Endothelial cell of umbilical vein (primary cell): Measurements from ENCODE around the gene DDR1. TPM values are rescaled to one million over a fixed set of nuclear protein-coding genes. Genes with fewer than 3 reads are reported as not detected.

ENCODE experiments used
- BruUV-seq: library from RNA; stranded (reverse); fragments of 400-500 nt; replicated peaks from 2 replicates; lab custom pipeline; 2021; lab: Mats Ljungman, UMichigan
- CTCF ChIA-PET: fragments of 300-600, 350-600 bp; sonication (Branson Sonifier 250); formaldehyde crosslinking; loops from one replicate; lab custom pipeline; 2021; ENCODE audit warnings: antibody characterized with exemption, inconsistent platforms; lab: Charles Lee
- POLR2A ChIA-PET: fragments of 300-600, 350-600 bp; sonication (Branson Sonifier 250); formaldehyde crosslinking; loops from one replicate; lab custom pipeline; 2021; ENCODE audit warnings: antibody characterized with exemption, inconsistent platforms; lab: Charles Lee
- DNase-seq: peaks from one replicate; pipeline ENCODE4 v3.0.0-alpha.2; 2011; ENCODE audit warnings: low read depth, low spot score
- FAIRE-seq: peaks from 2 replicates; lab custom pipeline; 2011; peaks lifted over from hg19 to GRCh38; lab: Jason Lieb, UNC
- H2AFZ ChIP-seq: 2 replicates; pipeline ENCODE4 v1.6.0; 2012; ENCODE audit warnings: low read depth, low read length, control low read depth, inconsistent platforms
- H3K27ac ChIP-seq: 2 replicates; pipeline ENCODE4 v1.5.1; 2011; ENCODE audit warnings: low read depth, mild to moderate bottlenecking, control low read depth, low read length, moderate library complexity; ENCODE audit not compliant: insufficient read depth
- H3K27me3 ChIP-seq, 2 experiments: 2 replicates each; pipeline versions ENCODE4 v1.6.0 to v1.6.1; 2011; ENCODE audit warnings: low read length in 2 of 2, mixed read lengths in 1 of 2; ENCODE audit not compliant: control insufficient read depth in 2 of 2, insufficient read depth in 2 of 2
- H3K36me3 ChIP-seq, 2 experiments: 2 replicates in 1 of 2; 3 replicates in 1 of 2; pipeline ENCODE4 v1.5.1; 2011; ENCODE audit warnings: low read length in 2 of 2, mild to moderate bottlenecking in 1 of 2, moderate library complexity in 1 of 2; ENCODE audit not compliant: control insufficient read depth in 2 of 2, insufficient read depth in 2 of 2; ENCODE audit errors: extremely low read depth in 1 of 2
- H3K4me1 ChIP-seq: 3 replicates; pipeline ENCODE4 v1.5.1; 2011; ENCODE audit warnings: mild to moderate bottlenecking, low read length; ENCODE audit not compliant: control insufficient read depth, insufficient read depth; ENCODE audit errors: extremely low read depth
- H3K4me2 ChIP-seq: 2 replicates; pipeline ENCODE4 v1.6.1; 2011; ENCODE audit warnings: low read length, control low read depth, mixed read lengths; ENCODE audit not compliant: insufficient read depth
- H3K4me3 ChIP-seq, 3 experiments: fragments of 200-600 bp in 1 of 3; sonication (generic), shearing (Covaris generic) in 1 of 3; replicated peaks in 1 of 3; 2 replicates each; pipeline ENCODE4 v1.5.1; 2011 to 2016; ENCODE audit warnings: control low read depth in 3 of 3, low read length in 3 of 3, mild to moderate bottlenecking in 2 of 3, inconsistent platforms in 1 of 3, low read depth in 1 of 3, moderate library complexity in 1 of 3; ENCODE audit not compliant: insufficient read depth in 1 of 3
- H3K79me2 ChIP-seq: 2 replicates; pipeline ENCODE4 v1.6.0; 2012; ENCODE audit warnings: low read length, inconsistent platforms; ENCODE audit not compliant: control insufficient read depth, insufficient read depth
- H3K9ac ChIP-seq: replicated peaks from 2 replicates; pipeline ENCODE3; 2011; ENCODE audit warnings: low read length, control low read depth; ENCODE audit not compliant: insufficient read depth; ENCODE audit errors: extremely low read depth
- H3K9me1 ChIP-seq: replicated peaks from 3 replicates; pipeline ENCODE4 v1.6.0; 2011; ENCODE audit warnings: mild to moderate bottlenecking, low read length; ENCODE audit not compliant: control insufficient read depth, insufficient read depth; ENCODE audit errors: extremely low read depth
- H3K9me3 ChIP-seq: replicated peaks from 2 replicates; pipeline ENCODE4 v1.5.1; 2012; ENCODE audit warnings: low read length, inconsistent platforms; ENCODE audit not compliant: control insufficient read depth, insufficient read depth
- H4K20me1 ChIP-seq: replicated peaks from 2 replicates; pipeline ENCODE3; 2011; ENCODE audit warnings: mild to moderate bottlenecking, low read length; ENCODE audit not compliant: control insufficient read depth, insufficient read depth; ENCODE audit errors: extremely low read depth
- CTCF ChIP-seq, 2 donors: IDR thresholded peaks; 1 replicate in 1 of 2; 2 replicates in 1 of 2; pipeline ENCODE4 v1.5.1; 2011; ENCODE audit warnings: low read length in 2 of 2, mild to moderate bottlenecking in 2 of 2, moderate library complexity in 2 of 2, control low read depth in 1 of 2, inconsistent platforms in 1 of 2, low read depth in 1 of 2; ENCODE audit not compliant: insufficient read depth in 1 of 2; ENCODE audit errors: extremely low read depth in 1 of 2
- EZH2 ChIP-seq: IDR thresholded peaks from 2 replicates; pipeline ENCODE4 v1.6.1; 2012; ENCODE audit warnings: borderline replicate concordance, low read depth, mild to moderate bottlenecking, moderate library complexity, low read length, inconsistent platforms; ENCODE audit not compliant: severe bottlenecking
- FOS ChIP-seq: IDR thresholded peaks from 2 replicates; pipeline ENCODE4 v1.6.1; 2011; ENCODE audit warnings: mild to moderate bottlenecking, low read length, moderate library complexity, borderline replicate concordance; ENCODE audit not compliant: insufficient read depth
- GATA2 ChIP-seq: IDR thresholded peaks from 2 replicates; pipeline ENCODE4 v1.7.0; 2011; ENCODE audit warnings: low read depth, mild to moderate bottlenecking, moderate library complexity, mixed read lengths, low read length; ENCODE audit not compliant: insufficient read length, insufficient read depth
- JUN ChIP-seq: IDR thresholded peaks from 2 replicates; pipeline ENCODE4 v1.6.1; 2011; ENCODE audit warnings: borderline replicate concordance, low read depth; ENCODE audit not compliant: insufficient read length, insufficient read depth
- MAX ChIP-seq: IDR thresholded peaks from 2 replicates; pipeline ENCODE4 v1.6.1; 2011; ENCODE audit not compliant: insufficient read depth, insufficient read length
- MYC ChIP-seq: IDR thresholded peaks from one replicate; pipeline ENCODE4 v1.6.1; 2011; ENCODE audit warnings: mild to moderate bottlenecking, low read depth, low read length
- POLR2A ChIP-seq: IDR thresholded peaks from 2 replicates; pipeline ENCODE4 v1.6.1; 2012; ENCODE audit warnings: low read depth, mild to moderate bottlenecking, control low read depth, low read length
- POLR2AphosphoS5 ChIP-seq: IDR thresholded peaks from 2 replicates; pipeline ENCODE4 v1.6.1; 2012; ENCODE audit warnings: low read depth, mild to moderate bottlenecking, control low read depth, low read length, moderate library complexity; ENCODE audit not compliant: insufficient read depth
- dilution Hi-C: fragments of 300-500 bp; cut with MboI; formaldehyde crosslinking; loops from one replicate; pipeline ENCODE4 v1.15.0; 2019; ENCODE audit warnings: low sequenced_read_pairs; ENCODE audit not compliant: extremely low pct_ligation_motif_present
- intact Hi-C: fragments of 100-400 bp; cut with micrococcal nuclease; formaldehyde crosslinking; loops from one replicate; pipeline ENCODE4 v1.10.0; 2022
- polyA plus RNA-seq, 4 experiments: library from polyadenylated mRNA; depleted of rRNA in 3 of 4; stranded (reverse) in 3 of 4; unstranded in 1 of 4; fragments of >200 nt; gene quantifications; 2 replicates each; pipeline versions ENCODE4 v1.2.1 to v1.2.3, GENCODE V29; 2011 to 2012; ENCODE audit warnings: missing spikeins in 1 of 4
- total RNA-seq: library from RNA; stranded (reverse); gene quantifications from 2 replicates; pipeline ENCODE4 v1.2.3, GENCODE V29; 2021

The DDR1 gene
- total and polyA plus RNA-seq, 2 donors (not counting 3 experiments of a cell fraction or from before 2014, with no cell fraction given), result 8.8 to 22.9 TPM

GRCh38 chr6:30835576-30835975, 48.7 kb upstream of the DDR1 start:
- H3K9ac ChIP-seq, result no peak overlapping the region
- no peaks in the 10 kb centered on the region for H3K9me3 ChIP-seq
- no peak overlapping the region for H3K4me3 ChIP-seq
- no peak for DNase-seq
- intact Hi-C loops (no loop called here), dilution Hi-C loops (no loop called here)
- no TSS peak for BruUV-seq
- FAIRE-seq, result no peak
- POLR2A ChIA-PET, result no interaction called here
- H3K4me1 ChIP-seq, result peaks cover 1% of the 10 kb centered on the region
- no peak overlapping the region for H3K27ac ChIP-seq
- no peak overlapping the region for H2AFZ ChIP-seq
- no peaks in the 10 kb centered on the region for H4K20me1 ChIP-seq
- no peak overlapping the region for H3K4me2 ChIP-seq
- H3K36me3 ChIP-seq, result no peaks in the 10 kb centered on the region
- peaks cover 0 to 7% of the 10 kb centered on the region in 2 experiments for H3K27me3 ChIP-seq
- CTCF ChIA-PET, result interaction anchor here (1.1 to 1.4 kb wide), 3 partner anchors 22 to 243 kb away, joined by 3 to 8 read pairs (median 3); no protein-coding TSS in a partner anchor
- H3K9me1 ChIP-seq, result no peaks in the 10 kb centered on the region
- no peak for TF ChIP-seq GATA2
- no peak for TF ChIP-seq POLR2A
- no peak for TF ChIP-seq FOS
- no peaks in the 10 kb centered on the region for H3K79me2 ChIP-seq

GRCh38 chr6:30836431-30836866, 47.9 kb upstream of the DDR1 start:
- dilution Hi-C loops (no loop called here), intact Hi-C loops (no loop called here)
- no peaks in the 10 kb centered on the region for H3K79me2 ChIP-seq
- peaks cover 4 to 10% of the 10 kb centered on the region in 2 experiments for H3K27me3 ChIP-seq
- no peak overlapping the region for H3K9ac ChIP-seq
- ChIA-PET POLR2A (no interaction called here), CTCF (interaction anchor here (1.1 to 2.3 kb wide), 5 partner anchors 9 to 250 kb away, joined by 3 to 10 read pairs (median 3); no protein-coding TSS in a partner anchor)
- FAIRE-seq (peak; percentile 63), DNase-seq (peak; percentile 15)
- no TSS peak for BruUV-seq
- H3K4me3 ChIP-seq, result no peak overlapping the region
- no peaks in the 10 kb centered on the region for H3K36me3 ChIP-seq
- no peaks in the 10 kb centered on the region for H3K4me1 ChIP-seq
- H3K9me3 ChIP-seq, result no peaks in the 10 kb centered on the region
- H3K27ac ChIP-seq, result no peak overlapping the region
- H3K4me2 ChIP-seq, result no peak overlapping the region
- no peaks in the 10 kb centered on the region for H3K9me1 ChIP-seq
- TF ChIP-seq FOS (no peak), EZH2 (no peak), JUN (no peak), MAX (no peak), GATA2 (no peak), POLR2A (no peak), CTCF (IDR thresholded peaks at IDR 0.05; ENCODE audit: extremely low read depth in 1 of 2, insufficient read depth in 1 of 2, low read depth in 1 of 2, low read length in 2 of 2) (no peak), POLR2AphosphoS5 (no peak), MYC (no peak)
- H4K20me1 ChIP-seq, result no peaks in the 10 kb centered on the region
- no peak overlapping the region for H2AFZ ChIP-seq
